ENCODE measurements around the gene CEP85L. TPM values are rescaled to one million over a fixed set of nuclear protein-coding genes. Genes with fewer than 3 reads are reported as not detected.

The CEP85L gene
- total RNA-seq, 2 donors from 2014 or later, result 4.5 to 6.8 TPM

GRCh38 chr6:118419448-118420394, 231.7 kb downstream of the CEP85L start:
- Histone ChIP-seq H3K27ac (no peak overlapping the region), H3K27me3 (no peaks in the 10 kb centered on the region), H3K9me3 (no peaks in the 10 kb centered on the region), H3K4me3 (no peak overlapping the region), H3K4me1 (no peaks in the 10 kb centered on the region), H3K36me3 (no peaks in the 10 kb centered on the region)
- TF ChIP-seq CTCF (IDR thresholded peaks at IDR 0.05), result no peak
- DNase-seq (ENCODE audit: low spot score), result no peak

Other genes with a start within 250 kb of the CEP85L start
- 1,000 to 10,000 TPM in 1 of 2 donors, 100 to 1,000 TPM in 1; 560 to 1,831 TPM for gene PLN, start 103.3 kb downstream of the CEP85L start, total RNA-seq
- 10 to 100 TPM in 1 of 2 donors, 1 to 10 TPM in 1; 9.2 to 16.1 TPM for gene ASF1A, start 242.6 kb upstream of the CEP85L start, total RNA-seq